Measurements from ENCODE around the gene HOTAIR. TPM values are rescaled to one million over a fixed set of nuclear protein-coding genes. Genes with fewer than 3 reads are reported as not detected.
A peak's percentile ranks its signal among the peaks of the same experiment; 100 is the strongest.

Gene HOTAIR
- total and polyA plus RNA-seq, 2 donors (not counting 1 experiment from before 2014, with no cell fraction given): not detected

- peaks cover 92% of the 10 kb centered on the region for H3K27me3 ChIP-seq (ENCODE audit: control insufficient read depth, insufficient read depth, low read length)
- H3K4me3 ChIP-seq (replicated peaks in 1 of 4; ENCODE audit: control extremely low read depth in 1 of 4, insufficient read depth in 1 of 4, low read depth in 3 of 4, low read length in 4 of 4): no peak overlapping the region
These were observed 16.3 kb upstream of the HOTAIR start for GRCh38 chr12:53991077-53991460.

GRCh38 chr12:53990311-53991076 lies 15.7 kb upstream of the HOTAIR start:
- no peak for DNase-seq (ENCODE audit: low read depth in 2 of 2)
- Histone ChIP-seq H3K79me2 (ENCODE audit: control insufficient read depth, insufficient read depth, low read length) (no peaks in the 10 kb centered on the region), H4K20me1 (ENCODE audit: control insufficient read depth, extremely low read depth, insufficient read depth, low read length) (no peaks in the 10 kb centered on the region), H3K36me3 (ENCODE audit: control insufficient read depth, insufficient read depth, low read length) (no peaks in the 10 kb centered on the region), H3K4me3 (replicated peaks in 1 of 4; ENCODE audit: control extremely low read depth in 1 of 4, insufficient read depth in 1 of 4, low read depth in 3 of 4, low read length in 4 of 4) (no peak overlapping the region), H3K4me1 (ENCODE audit: control insufficient read depth, extremely low read depth, insufficient read depth, low read length) (no peaks in the 10 kb centered on the region), H3K27me3 (ENCODE audit: control insufficient read depth, insufficient read depth, low read length) (peaks cover 94% of the 10 kb centered on the region), H3K9ac (ENCODE audit: insufficient read depth, low read length) (no peak overlapping the region), H3K9me3 (ENCODE audit: control insufficient read depth, insufficient read depth, low read depth, low read length) (no peaks in the 10 kb centered on the region), H2AFZ (ENCODE audit: low read length) (no peak overlapping the region), H3K27ac (ENCODE audit: insufficient read depth, low read length) (no peak overlapping the region), H3K4me2 (ENCODE audit: extremely low read depth, insufficient read depth, low read length) (no peak overlapping the region)
- TF ChIP-seq EZH2 (IDR thresholded peaks at IDR 0.05; ENCODE audit: low read length, missing control alignments) (peak; percentile 78), CTCF (conservative IDR thresholded peaks at IDR 0.05 in 1 of 2, IDR thresholded peaks at IDR 0.05 in 1 of 2; ENCODE audit: low read depth in 1 of 2, low read length in 2 of 2) (no peak)

More at GRCh38 chr12:53991077-53991460, 16.3 kb upstream of the HOTAIR start:
- H3K36me3 ChIP-seq (ENCODE audit: control insufficient read depth, insufficient read depth, low read length): no peaks in the 10 kb centered on the region
- H3K27ac ChIP-seq (ENCODE audit: insufficient read depth, low read length): no peak overlapping the region
- DNase-seq (ENCODE audit: low read depth in 2 of 2): no peak
- TF ChIP-seq EZH2 (IDR thresholded peaks at IDR 0.05; ENCODE audit: low read length, missing control alignments) (peak; percentile 94), CTCF (conservative IDR thresholded peaks at IDR 0.05 in 1 of 2, IDR thresholded peaks at IDR 0.05 in 1 of 2; ENCODE audit: low read depth in 1 of 2, low read length in 2 of 2) (no peak)
- H3K4me1 ChIP-seq (ENCODE audit: control insufficient read depth, extremely low read depth, insufficient read depth, low read length): no peaks in the 10 kb centered on the region
- no peaks in the 10 kb centered on the region for H3K9me3 ChIP-seq (ENCODE audit: control insufficient read depth, insufficient read depth, low read depth, low read length)
- H3K9ac ChIP-seq (ENCODE audit: insufficient read depth, low read length): no peak overlapping the region
- no peak overlapping the region for H3K4me2 ChIP-seq (ENCODE audit: extremely low read depth, insufficient read depth, low read length)
- no peaks in the 10 kb centered on the region for H3K79me2 ChIP-seq (ENCODE audit: control insufficient read depth, insufficient read depth, low read length)
- H4K20me1 ChIP-seq (ENCODE audit: control insufficient read depth, extremely low read depth, insufficient read depth, low read length): no peaks in the 10 kb centered on the region
- no peak overlapping the region for H2AFZ ChIP-seq (ENCODE audit: low read length)

- DNase-seq (ENCODE audit: low read depth in 2 of 2): peak in 1 of 2 donors; percentile 61
- H3K4me2 ChIP-seq (ENCODE audit: extremely low read depth, insufficient read depth, low read length): peak overlapping the region; percentile 17
- no peaks in the 10 kb centered on the region for H3K79me2 ChIP-seq (ENCODE audit: control insufficient read depth, insufficient read depth, low read length)
- TF ChIP-seq CTCF (conservative IDR thresholded peaks at IDR 0.05 in 1 of 2, IDR thresholded peaks at IDR 0.05 in 1 of 2; ENCODE audit: low read depth in 1 of 2, low read length in 2 of 2) (peak; percentile 56 to 59), EZH2 (IDR thresholded peaks at IDR 0.05; ENCODE audit: low read length, missing control alignments) (peak; percentile 71)
- H3K36me3 ChIP-seq (ENCODE audit: control insufficient read depth, insufficient read depth, low read length): no peaks in the 10 kb centered on the region
- H3K9me3 ChIP-seq (ENCODE audit: control insufficient read depth, insufficient read depth, low read depth, low read length): no peaks in the 10 kb centered on the region
- H3K4me1 ChIP-seq (ENCODE audit: control insufficient read depth, extremely low read depth, insufficient read depth, low read length): no peaks in the 10 kb centered on the region
- no peaks in the 10 kb centered on the region for H4K20me1 ChIP-seq (ENCODE audit: control insufficient read depth, extremely low read depth, insufficient read depth, low read length)
- peaks cover 89% of the 10 kb centered on the region for H3K27me3 ChIP-seq (ENCODE audit: control insufficient read depth, insufficient read depth, low read length)
- H3K9ac ChIP-seq (ENCODE audit: insufficient read depth, low read length): no peak overlapping the region
- no peak overlapping the region for H3K27ac ChIP-seq (ENCODE audit: insufficient read depth, low read length)
- no peak overlapping the region for H2AFZ ChIP-seq (ENCODE audit: low read length)
- no peak overlapping the region for H3K4me3 ChIP-seq (replicated peaks in 1 of 4; ENCODE audit: control extremely low read depth in 1 of 4, insufficient read depth in 1 of 4, low read depth in 3 of 4, low read length in 4 of 4)
These were observed 14.7 kb upstream of the HOTAIR start for GRCh38 chr12:53989227-53990113.
